ENCODE results near the gene F12.

DNA sequence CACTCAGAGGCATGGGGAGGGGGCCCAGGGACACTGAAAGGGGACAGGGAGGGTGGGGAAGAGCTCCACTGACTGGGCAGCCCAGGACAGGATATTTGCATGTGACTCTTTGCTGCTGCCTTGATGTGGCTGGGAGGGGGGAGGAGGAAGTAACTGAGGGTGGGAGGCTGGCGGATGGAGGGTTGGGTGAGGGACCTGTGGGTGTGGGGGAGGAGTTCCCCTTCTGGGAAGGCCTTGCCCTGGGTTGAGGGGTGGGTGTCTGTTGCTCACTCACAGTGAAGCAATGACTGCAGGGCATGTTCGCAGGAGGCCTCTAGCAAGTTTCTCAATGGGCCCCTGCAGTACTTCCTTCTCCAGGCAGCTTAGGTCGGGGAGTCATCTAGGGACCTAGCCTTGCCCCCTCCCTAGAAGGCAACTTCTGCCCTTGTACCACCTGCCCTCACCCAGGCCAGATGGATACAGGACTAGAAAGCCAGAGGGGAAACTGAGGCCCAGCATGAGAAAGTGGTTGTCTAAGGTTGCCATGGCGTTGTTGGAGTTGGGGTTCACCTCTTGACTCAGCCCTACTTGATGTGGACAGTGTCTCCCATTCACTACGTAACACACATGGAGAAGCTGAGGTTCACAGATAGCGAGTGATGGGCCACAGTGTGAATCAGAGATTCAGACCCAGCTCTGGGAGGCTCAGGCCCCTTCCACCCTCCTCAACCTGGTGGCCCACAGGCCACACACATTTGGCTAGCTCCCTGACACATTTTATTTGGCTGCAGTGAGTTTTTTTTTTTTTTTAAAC lies 20.1 kb upstream of the F12 start:
- TF ChIP-seq, protein P1, sequence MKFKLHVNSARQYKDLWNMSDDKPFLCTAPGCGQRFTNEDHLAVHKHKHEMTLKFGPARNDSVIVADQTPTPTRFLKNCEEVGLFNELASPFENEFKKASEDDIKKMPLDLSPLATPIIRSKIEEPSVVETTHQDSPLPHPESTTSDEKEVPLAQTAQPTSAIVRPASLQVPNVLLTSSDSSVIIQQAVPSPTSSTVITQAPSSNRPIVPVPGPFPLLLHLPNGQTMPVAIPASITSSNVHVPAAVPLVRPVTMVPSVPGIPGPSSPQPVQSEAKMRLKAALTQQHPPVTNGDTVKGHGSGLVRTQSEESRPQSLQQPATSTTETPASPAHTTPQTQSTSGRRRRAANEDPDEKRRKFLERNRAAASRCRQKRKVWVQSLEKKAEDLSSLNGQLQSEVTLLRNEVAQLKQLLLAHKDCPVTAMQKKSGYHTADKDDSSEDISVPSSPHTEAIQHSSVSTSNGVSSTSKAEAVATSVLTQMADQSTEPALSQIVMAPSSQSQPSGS (tag by site-specific recombination; IDR thresholded peaks at IDR 0.05; ENCODE audit: low read depth), result no peak
- TF ChIP-seq, protein P2, sequence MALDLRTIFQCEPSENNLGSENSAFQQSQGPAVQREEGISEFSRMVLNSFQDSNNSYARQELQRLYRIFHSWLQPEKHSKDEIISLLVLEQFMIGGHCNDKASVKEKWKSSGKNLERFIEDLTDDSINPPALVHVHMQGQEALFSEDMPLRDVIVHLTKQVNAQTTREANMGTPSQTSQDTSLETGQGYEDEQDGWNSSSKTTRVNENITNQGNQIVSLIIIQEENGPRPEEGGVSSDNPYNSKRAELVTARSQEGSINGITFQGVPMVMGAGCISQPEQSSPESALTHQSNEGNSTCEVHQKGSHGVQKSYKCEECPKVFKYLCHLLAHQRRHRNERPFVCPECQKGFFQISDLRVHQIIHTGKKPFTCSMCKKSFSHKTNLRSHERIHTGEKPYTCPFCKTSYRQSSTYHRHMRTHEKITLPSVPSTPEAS (tag by site-specific recombination; IDR thresholded peaks at IDR 0.05), result no peak

Data from HEK293 (cell line).